ENCODE data around the gene PRIM1.
"Not testable (repeated sequence)": the region's sequence is repeated elsewhere in the genome, so short reads cannot be mapped to it uniquely, and the experiment has no call there.

The PRIM1 gene

GRCh38 chr12:56720731-56721151, 31.4 kb downstream of the PRIM1 start:
- no peaks in the 10 kb centered on the region for H3K27me3 ChIP-seq (ENCODE audit: low read depth)
- H3K36me3 ChIP-seq (replicated peaks): peaks cover 76% of the 10 kb centered on the region
- DNase-seq (ENCODE audit: low spot score in 2 of 2): no peak
- H3K4me3 ChIP-seq: no peak overlapping the region
- no peaks in the 10 kb centered on the region for H3K9me3 ChIP-seq
- peaks cover 18% of the 10 kb centered on the region for H3K4me1 ChIP-seq
- in situ Hi-C loops (cut with MboI; ENCODE audit: low sequenced_read_pairs): no loop called here

DNA sequence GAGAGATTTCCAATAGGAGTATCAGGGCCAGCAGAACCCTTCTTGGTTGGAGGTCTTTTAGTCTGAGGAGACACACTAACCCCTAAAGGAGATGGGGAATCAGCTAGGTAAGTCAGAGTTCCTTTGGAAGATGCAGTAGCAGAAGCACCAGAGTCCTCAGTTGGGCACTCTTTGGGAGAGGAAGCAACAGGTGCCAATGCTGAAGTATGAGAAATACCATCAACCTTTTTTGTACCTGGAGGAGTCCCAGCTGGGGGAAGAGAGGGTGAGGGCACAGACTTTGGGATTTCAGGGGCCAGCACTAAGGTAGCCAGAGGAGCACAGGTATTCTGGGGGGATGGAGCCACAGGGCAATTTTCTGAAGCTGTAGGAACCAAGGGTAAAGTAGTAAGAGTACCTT, 33.1 kb downstream of the PRIM1 start:
- peaks cover 15% of the 10 kb centered on the region for H3K4me1 ChIP-seq
- in situ Hi-C loops (cut with MboI; ENCODE audit: low sequenced_read_pairs): no loop called here
- DNase-seq (ENCODE audit: low spot score in 2 of 2): no peak
- no peak overlapping the region for H3K4me3 ChIP-seq
- no peaks in the 10 kb centered on the region for H3K27me3 ChIP-seq (ENCODE audit: low read depth)
- peaks cover 83% of the 10 kb centered on the region for H3K36me3 ChIP-seq (replicated peaks)
- H3K9me3 ChIP-seq: no peaks in the 10 kb centered on the region

- Histone ChIP-seq H3K36me3 (replicated peaks) (peaks cover 83% of the 10 kb centered on the region), H3K4me1 (peaks cover 15% of the 10 kb centered on the region), H3K27me3 (ENCODE audit: low read depth) (no peaks in the 10 kb centered on the region), H3K9me3 (no peaks in the 10 kb centered on the region), H3K4me3 (no peak overlapping the region)
- no peak for DNase-seq (ENCODE audit: low spot score in 2 of 2)
- in situ Hi-C loops (cut with MboI; ENCODE audit: low sequenced_read_pairs): no loop called here
Observed at GRCh38 chr12:56718636-56719035, 33.5 kb downstream of the PRIM1 start.

GRCh38 chr12:56718149-56718548, 34.0 kb downstream of the PRIM1 start:
- peaks cover 85% of the 10 kb centered on the region for H3K36me3 ChIP-seq (replicated peaks)
- DNase-seq (ENCODE audit: low spot score in 2 of 2): no peak
- H3K9me3 ChIP-seq: no peaks in the 10 kb centered on the region; the same call in 1 of the 2 replicates
- in situ Hi-C loops (cut with MboI; ENCODE audit: low sequenced_read_pairs): no loop called here
- H3K4me1 ChIP-seq: peaks cover 14% of the 10 kb centered on the region
- no peak overlapping the region for H3K4me3 ChIP-seq
- H3K27me3 ChIP-seq (ENCODE audit: low read depth): no peaks in the 10 kb centered on the region

- H3K4me3 ChIP-seq: no peak overlapping the region
- H3K9me3 ChIP-seq: no peaks in the 10 kb centered on the region; the same call in 1 of the 2 replicates
- no peaks in the 10 kb centered on the region for H3K27me3 ChIP-seq (ENCODE audit: low read depth)
- no peak for DNase-seq (ENCODE audit: low spot score in 2 of 2)
- H3K4me1 ChIP-seq: peaks cover 4% of the 10 kb centered on the region
- peaks cover 85% of the 10 kb centered on the region for H3K36me3 ChIP-seq (replicated peaks)
- in situ Hi-C loops (cut with MboI; ENCODE audit: low sequenced_read_pairs): no loop called here
Observed at GRCh38 chr12:56716933-56717880, 34.9 kb downstream of the PRIM1 start.

DNA sequence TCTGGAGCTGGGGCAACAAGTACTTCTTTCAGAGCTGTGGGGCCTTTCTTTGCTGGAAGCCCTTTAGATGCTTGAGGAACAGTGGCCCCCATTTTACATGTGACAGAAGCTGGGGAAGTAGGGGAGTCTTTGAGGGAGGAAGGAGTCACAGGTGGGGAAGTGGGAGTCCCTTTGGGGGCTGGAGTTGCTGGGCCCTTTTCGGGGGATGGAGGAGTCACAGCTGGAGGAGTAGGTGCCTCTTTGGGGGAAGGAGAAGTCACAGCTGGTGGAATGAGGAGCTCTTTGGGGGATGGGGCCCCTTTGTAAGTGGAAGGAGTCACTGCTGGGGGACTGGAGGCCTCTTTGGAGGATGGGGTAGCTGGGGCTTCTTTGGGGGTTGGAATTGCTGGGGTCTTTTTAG, 35.7 kb downstream of the PRIM1 start:
- Histone ChIP-seq H3K9me3 (no peaks in the 10 kb centered on the region; the same call in 1 of the 2 replicates), H3K4me1 (no peaks in the 10 kb centered on the region), H3K4me3 (no peak overlapping the region), H3K27me3 (ENCODE audit: low read depth) (no peaks in the 10 kb centered on the region), H3K36me3 (replicated peaks) (peaks cover 83% of the 10 kb centered on the region)
- in situ Hi-C loops (cut with MboI; ENCODE audit: low sequenced_read_pairs): no loop called here
- DNase-seq (ENCODE audit: low spot score in 2 of 2): no peak

DNA sequence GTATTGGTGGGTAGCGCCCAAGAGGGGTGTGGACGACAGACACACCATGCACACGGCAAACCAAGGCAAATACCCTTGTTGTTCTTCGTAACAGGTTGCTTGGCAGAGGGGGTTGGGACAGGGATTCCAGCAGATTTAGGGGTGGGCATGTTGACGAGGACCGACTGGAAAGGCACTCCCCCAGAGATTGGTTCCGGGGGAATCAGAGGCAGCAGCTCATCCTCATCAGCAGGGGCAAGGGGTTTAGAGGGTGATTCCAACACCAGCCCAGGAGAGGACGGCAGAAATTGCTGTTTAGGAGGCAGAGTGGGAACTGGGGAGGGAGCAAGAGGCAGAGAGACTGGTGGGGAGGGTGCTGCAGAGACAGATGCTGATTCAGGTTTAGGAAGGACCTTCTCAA, 36.3 kb downstream of the PRIM1 start:
- peaks cover 82% of the 10 kb centered on the region for H3K36me3 ChIP-seq (replicated peaks)

GRCh38 chr12:56714431-56714929, 37.6 kb downstream of the PRIM1 start:
- H3K4me1 ChIP-seq: no peaks in the 10 kb centered on the region
- H3K9me3 ChIP-seq: no peaks in the 10 kb centered on the region; the same call in 1 of the 2 replicates
- no peak for DNase-seq (ENCODE audit: low spot score in 2 of 2)
- no peak overlapping the region for H3K4me3 ChIP-seq
- no peaks in the 10 kb centered on the region for H3K27me3 ChIP-seq (ENCODE audit: low read depth)
- in situ Hi-C loops (cut with MboI; ENCODE audit: low sequenced_read_pairs): no loop called here
- H3K36me3 ChIP-seq (replicated peaks): peaks cover 68% of the 10 kb centered on the region

More for the DNA sequence above, 36.3 kb downstream of the PRIM1 start:
- in situ Hi-C loops (cut with MboI; ENCODE audit: low sequenced_read_pairs): no loop called here
- Histone ChIP-seq H3K4me3 (no peak overlapping the region), H3K9me3 (no peaks in the 10 kb centered on the region; the same call in 1 of the 2 replicates), H3K27me3 (ENCODE audit: low read depth) (no peaks in the 10 kb centered on the region), H3K4me1 (no peaks in the 10 kb centered on the region)
- no peak for DNase-seq (ENCODE audit: low spot score in 2 of 2)

DNA sequence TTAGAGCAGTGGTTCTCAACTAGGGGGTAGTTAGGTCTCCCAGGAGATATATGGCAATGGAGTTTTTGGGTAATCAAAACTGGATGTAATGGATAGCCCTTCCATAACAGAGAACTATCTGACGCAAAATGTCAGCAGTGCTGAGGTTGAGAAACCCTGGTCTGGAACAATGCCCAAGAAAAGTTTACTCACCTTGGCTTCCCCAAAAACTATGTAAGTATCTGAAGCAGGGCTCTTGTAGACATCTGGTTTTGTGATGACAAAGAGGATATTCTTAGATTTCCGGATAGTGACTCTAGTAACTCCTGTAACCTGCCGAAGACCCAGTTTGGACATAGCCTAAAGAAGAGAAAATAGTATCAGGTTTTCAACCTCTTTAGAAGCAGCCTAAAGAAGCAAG, 38.8 kb downstream of the PRIM1 start:
- no peak for DNase-seq (ENCODE audit: low spot score in 2 of 2)
- in situ Hi-C loops (cut with MboI; ENCODE audit: low sequenced_read_pairs): no loop called here
- peaks cover 60% of the 10 kb centered on the region for H3K36me3 ChIP-seq (replicated peaks)

GRCh38 chr12:56709759-56710376, 42.3 kb downstream of the PRIM1 start:
- Histone ChIP-seq H3K27me3 (ENCODE audit: low read depth) (no peaks in the 10 kb centered on the region), H3K4me1 (no peaks in the 10 kb centered on the region), H3K36me3 (replicated peaks) (peaks cover 37% of the 10 kb centered on the region), H3K4me3 (no peak overlapping the region), H3K9me3 (no peaks in the 10 kb centered on the region; the same call in 1 of the 2 replicates)
- in situ Hi-C loops (cut with MboI; ENCODE audit: low sequenced_read_pairs): no loop called here
- no peak for DNase-seq (ENCODE audit: low spot score in 2 of 2)

More for the DNA sequence above, 38.8 kb downstream of the PRIM1 start:
- no peaks in the 10 kb centered on the region for H3K4me1 ChIP-seq
- no peaks in the 10 kb centered on the region; the same call in 1 of the 2 replicates for H3K9me3 ChIP-seq
- H3K4me3 ChIP-seq: no peak overlapping the region
- H3K27me3 ChIP-seq (ENCODE audit: low read depth): no peaks in the 10 kb centered on the region

GRCh38 chr12:56704522-56704921, 47.6 kb downstream of the PRIM1 start:
- H3K36me3 ChIP-seq (replicated peaks); H3K4me3 ChIP-seq; H3K27me3 ChIP-seq (ENCODE audit: low read depth); H3K9me3 ChIP-seq; in situ Hi-C loops (cut with MboI; ENCODE audit: low sequenced_read_pairs); H3K4me1 ChIP-seq; DNase-seq (ENCODE audit: low spot score in 2 of 2): not testable (repeated sequence)

- DNase-seq (ENCODE audit: low spot score in 2 of 2): no peak
- H3K27me3 ChIP-seq (ENCODE audit: low read depth): no peaks in the 10 kb centered on the region
- H3K9me3 ChIP-seq: no peaks in the 10 kb centered on the region
- in situ Hi-C loops (cut with MboI; ENCODE audit: low sequenced_read_pairs): no loop called here
- H3K36me3 ChIP-seq (replicated peaks): no peaks in the 10 kb centered on the region
- peaks cover 5% of the 10 kb centered on the region for H3K4me1 ChIP-seq
- H3K4me3 ChIP-seq: no peak overlapping the region
Observed at GRCh38 chr12:56699020-56699661, 53.0 kb downstream of the PRIM1 start.

DNA sequence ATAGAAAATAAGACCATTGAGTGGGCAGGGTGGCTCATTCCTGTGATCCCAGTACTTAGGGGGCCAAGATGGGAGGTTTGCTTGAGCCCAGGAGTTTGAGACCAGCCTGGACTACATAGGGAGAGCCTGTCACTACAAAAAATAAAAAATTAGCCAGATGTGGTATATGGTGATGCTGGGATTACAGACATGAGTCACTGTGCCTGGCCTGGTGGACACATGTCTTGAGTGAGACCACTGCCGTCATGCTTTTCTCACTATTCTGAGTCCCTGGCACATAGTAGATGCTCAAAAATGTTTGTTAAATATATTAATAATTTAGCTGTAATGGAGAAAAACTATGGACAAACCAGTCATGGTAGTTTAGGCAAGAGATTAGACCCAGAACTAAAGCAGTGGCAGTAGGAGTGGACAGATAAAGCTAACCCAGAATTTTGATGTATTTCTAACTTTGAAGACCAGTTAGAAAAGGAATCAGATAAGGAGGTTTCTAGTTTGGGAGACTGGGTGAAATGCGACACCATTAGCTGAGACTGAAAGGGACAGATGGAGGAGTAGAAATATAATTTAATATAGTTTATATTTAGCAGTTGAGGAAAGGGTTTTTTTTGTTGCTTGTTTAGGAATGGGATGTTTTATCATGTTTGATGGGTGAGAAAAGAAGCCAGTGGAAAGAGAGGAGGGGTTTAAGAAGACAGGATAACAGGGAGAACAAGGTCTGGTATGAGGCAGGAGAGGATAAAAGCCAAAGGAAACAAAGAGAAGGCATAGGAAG, 56.6 kb downstream of the PRIM1 start:
- DNase-seq (ENCODE audit: low spot score in 2 of 2): no peak
- H3K4me3 ChIP-seq: no peak overlapping the region
- H3K36me3 ChIP-seq (replicated peaks): no peaks in the 10 kb centered on the region
- H3K4me1 ChIP-seq: no peaks in the 10 kb centered on the region
- in situ Hi-C loops (cut with MboI; ENCODE audit: low sequenced_read_pairs): no loop called here
- no peaks in the 10 kb centered on the region for H3K9me3 ChIP-seq
- no peaks in the 10 kb centered on the region for H3K27me3 ChIP-seq (ENCODE audit: low read depth)

Measured in HAP-1 (cell line).